Fibroblast of lung (primary cell): ENCODE results near the gene ENTHD1.

ENCODE experiments used
- EZH2 ChIP-seq: IDR thresholded peaks from 2 replicates; pipeline ENCODE4 v1.5.1; 2012; ENCODE audit warnings: low read length, control low read depth, mild to moderate bottlenecking; ENCODE audit errors: missing control alignments
- TF ChIP-seq, protein P1 (sequence below), 2 donors: IDR thresholded peaks in 1 of 2; conservative IDR thresholded peaks in 1 of 2; 1 replicate in 1 of 2; 2 replicates in 1 of 2; pipeline ENCODE4 v1.5.1; 2011 to 2012; ENCODE audit warnings: low read length in 2 of 2, control low read depth in 1 of 2, inconsistent platforms in 1 of 2, low read depth in 1 of 2, mild to moderate bottlenecking in 1 of 2

DNA sequence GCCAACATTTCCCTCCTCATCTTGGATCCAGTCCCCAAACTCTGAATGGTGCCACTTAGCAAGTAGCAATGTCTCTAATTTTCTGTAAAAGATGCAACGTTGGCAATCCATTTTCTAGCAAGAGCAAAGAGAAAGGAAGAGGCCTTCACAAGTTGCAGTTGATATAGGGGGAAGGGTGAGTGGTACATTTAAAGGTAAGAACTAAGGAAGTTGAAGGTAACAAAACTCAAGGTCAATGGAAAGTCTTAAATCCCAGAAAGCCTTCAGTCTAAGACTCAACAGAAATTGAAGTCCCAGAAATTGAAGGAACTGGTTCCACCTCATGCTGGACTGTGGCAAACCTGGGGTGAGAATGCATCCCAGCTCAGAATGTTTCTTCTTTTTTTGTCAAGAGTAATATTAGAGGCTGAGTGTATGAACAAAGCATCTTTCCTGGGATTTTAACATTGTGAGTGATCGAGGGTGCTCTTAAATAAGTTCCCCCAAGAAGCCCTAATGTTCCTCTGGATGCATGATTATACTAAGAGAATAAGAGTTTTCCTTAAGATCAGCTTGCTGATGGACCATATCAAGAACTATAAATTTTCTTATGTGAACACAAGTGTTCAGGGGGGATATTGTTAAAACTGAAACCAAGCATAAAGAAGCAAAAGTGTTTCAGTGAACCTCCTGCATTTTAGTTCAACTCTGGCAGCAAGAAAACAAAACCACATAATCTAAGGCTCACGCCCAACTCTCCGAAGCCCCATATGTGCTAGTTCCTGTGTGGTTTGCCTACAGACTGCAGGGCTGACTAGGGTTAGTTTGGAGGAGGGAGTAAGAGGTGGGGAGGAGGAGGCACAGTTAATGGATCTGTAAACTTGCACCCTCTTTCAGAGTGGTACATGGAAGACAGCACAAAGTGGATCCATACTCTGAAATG, 7.0 kb upstream of the ENTHD1 start, which contains the start of gene GRAP2:
- TF ChIP-seq, protein P1, sequence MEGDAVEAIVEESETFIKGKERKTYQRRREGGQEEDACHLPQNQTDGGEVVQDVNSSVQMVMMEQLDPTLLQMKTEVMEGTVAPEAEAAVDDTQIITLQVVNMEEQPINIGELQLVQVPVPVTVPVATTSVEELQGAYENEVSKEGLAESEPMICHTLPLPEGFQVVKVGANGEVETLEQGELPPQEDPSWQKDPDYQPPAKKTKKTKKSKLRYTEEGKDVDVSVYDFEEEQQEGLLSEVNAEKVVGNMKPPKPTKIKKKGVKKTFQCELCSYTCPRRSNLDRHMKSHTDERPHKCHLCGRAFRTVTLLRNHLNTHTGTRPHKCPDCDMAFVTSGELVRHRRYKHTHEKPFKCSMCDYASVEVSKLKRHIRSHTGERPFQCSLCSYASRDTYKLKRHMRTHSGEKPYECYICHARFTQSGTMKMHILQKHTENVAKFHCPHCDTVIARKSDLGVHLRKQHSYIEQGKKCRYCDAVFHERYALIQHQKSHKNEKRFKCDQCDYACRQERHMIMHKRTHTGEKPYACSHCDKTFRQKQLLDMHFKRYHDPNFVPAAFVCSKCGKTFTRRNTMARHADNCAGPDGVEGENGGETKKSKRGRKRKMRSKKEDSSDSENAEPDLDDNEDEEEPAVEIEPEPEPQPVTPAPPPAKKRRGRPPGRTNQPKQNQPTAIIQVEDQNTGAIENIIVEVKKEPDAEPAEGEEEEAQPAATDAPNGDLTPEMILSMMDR (conservative IDR thresholded peaks at IDR 0.05 in 1 of 2, IDR thresholded peaks at IDR 0.05 in 1 of 2; ENCODE audit: low read depth in 1 of 2, low read length in 2 of 2): no peak
- TF ChIP-seq EZH2: no peak
